K562 (cell line): Measurements from ENCODE around the gene TMEM143. TPM values are rescaled to one million over a fixed set of nuclear protein-coding genes. Genes with fewer than 3 reads are reported as not detected.

Experiments
- ATAC-seq: fragments of 200-7000 bp; cut with Tn5 transposase; 3 replicates; pipeline ENCODE4 v1.9.1; 2020; ENCODE audit warnings: moderate library complexity
- BruUV-seq: library from RNA; stranded (reverse); fragments of 400-500 nt; replicated peaks from 2 replicates; lab custom pipeline; 2021; lab: Mats Ljungman, UMichigan
- CTCF ChIA-PET: fragments of 300-600 bp; formaldehyde crosslinking; extraction: SDS; loops from one replicate; lab custom pipeline; 2021; ENCODE audit warnings: low intra/inter-chr PET ratio; lab: Yijun Ruan, JAX
- POLR2A ChIA-PET: fragments of 300-600, 350-650 bp; sonication (Branson Sonifier 250); formaldehyde crosslinking; extraction: SDS; loops from one replicate; lab custom pipeline; 2021; ENCODE audit warnings: antibody characterized with exemption, inconsistent platforms; lab: Yijun Ruan, JAX
- DNase-seq, 4 experiments: peaks; one replicate each; pipeline versions ENCODE4 v3.0.0 to v3.0.0-alpha.2; 2011 to 2018; ENCODE audit warnings: low spot score in 3 of 4, mixed read lengths in 3 of 4; ENCODE audit errors: extremely low read depth in 1 of 4
- FAIRE-seq: peaks from 2 replicates; lab custom pipeline; 2011; peaks lifted over from hg19 to GRCh38; lab: Jason Lieb, UNC
- H2AFZ ChIP-seq: 2 replicates; pipeline ENCODE4 v1.6.0; 2011; ENCODE audit warnings: low read depth, low read length, control low read depth, inconsistent platforms
- H3K27ac ChIP-seq: fragments of 200-600 bp; 3 replicates; pipeline ENCODE4 v1.8.0; 2011; ENCODE audit warnings: low read depth, mild to moderate bottlenecking, control low read depth, inconsistent platforms, low read length, moderate library complexity, mixed read lengths; ENCODE audit errors: extremely low read depth
- H3K27me3 ChIP-seq, 2 experiments: fragments of 300-600 bp in 1 of 2; 2 replicates in 1 of 2; 3 replicates in 1 of 2; pipeline versions ENCODE4 v1.6.0 to v1.8.0; 2011; ENCODE audit warnings: inconsistent platforms in 2 of 2, low read length in 2 of 2, mild to moderate bottlenecking in 1 of 2, mixed read lengths in 1 of 2, moderate library complexity in 1 of 2; ENCODE audit not compliant: control insufficient read depth in 2 of 2, insufficient read depth in 2 of 2
- H3K36me3 ChIP-seq: fragments of 300-600 bp; 3 replicates; pipeline ENCODE4 v1.8.0; 2011; ENCODE audit warnings: mild to moderate bottlenecking, low read length, inconsistent platforms; ENCODE audit not compliant: control insufficient read depth, insufficient read depth
- H3K4me1 ChIP-seq, 2 experiments: fragments of 200-600 bp in 1 of 2; replicated peaks in 1 of 2; 2 replicates in 1 of 2; 3 replicates in 1 of 2; pipeline versions ENCODE4 v1.5.1 to v1.8.0; 2011; ENCODE audit warnings: inconsistent platforms in 2 of 2, low read length in 2 of 2, mild to moderate bottlenecking in 1 of 2, mixed read lengths in 1 of 2, moderate library complexity in 1 of 2; ENCODE audit not compliant: control insufficient read depth in 2 of 2, insufficient read depth in 2 of 2
- H3K4me2 ChIP-seq: 2 replicates; pipeline ENCODE4 v1.6.1; 2011; ENCODE audit warnings: low read length, control low read depth, inconsistent platforms, mixed read lengths; ENCODE audit not compliant: insufficient read depth
- H3K4me3 ChIP-seq: fragments of 200-600 bp; sonication (generic), shearing (Covaris generic); 2 replicates; pipeline ENCODE4 v1.5.1; 2016; ENCODE audit warnings: control low read depth, inconsistent platforms
- H3K79me2 ChIP-seq: fragments of 200-600 bp; 3 replicates; pipeline ENCODE4 v1.8.0; 2011; ENCODE audit warnings: low read length, inconsistent platforms; ENCODE audit not compliant: control insufficient read depth, insufficient read depth
- H3K9ac ChIP-seq, 2 experiments: 2 replicates each; pipeline versions ENCODE4 v1.6.0 to v1.6.1; 2011; ENCODE audit warnings: low read depth in 2 of 2, low read length in 2 of 2, control low read depth in 1 of 2, inconsistent platforms in 1 of 2, mild to moderate bottlenecking in 1 of 2, mixed read lengths in 1 of 2; ENCODE audit not compliant: insufficient read depth in 1 of 2
- H3K9me1 ChIP-seq: one replicate; pipeline ENCODE4 v1.6.0; 2011; ENCODE audit warnings: inconsistent platforms, mild to moderate bottlenecking, low read length, moderate library complexity; ENCODE audit not compliant: control insufficient read depth, insufficient read depth
- H3K9me3 ChIP-seq: replicated peaks from 2 replicates; pipeline ENCODE4 v1.5.1; 2011; ENCODE audit warnings: low read depth, low read length, inconsistent platforms; ENCODE audit not compliant: control insufficient read depth, insufficient read depth
- H4K20me1 ChIP-seq: replicated peaks from 2 replicates; pipeline ENCODE4 v1.6.1; 2011; ENCODE audit warnings: low read length, inconsistent platforms, mixed read lengths; ENCODE audit not compliant: control insufficient read depth, insufficient read depth
- CREM ChIP-seq: IDR thresholded peaks from 2 replicates; pipeline ENCODE4 v1.6.1; 2014; ENCODE audit warnings: antibody characterized with exemption, low read depth
- HCFC1 ChIP-seq: IDR thresholded peaks from 2 replicates; pipeline ENCODE4 v1.6.1; 2012; ENCODE audit warnings: low read depth, low read length, improper control_type of control experiment
- LARP7 ChIP-seq: fragments of 450-650 bp; IDR thresholded peaks from 2 replicates; pipeline ENCODE4 v1.6.1; 2016
- MAZ ChIP-seq, 2 experiments: fragments of 450-650 bp in 1 of 2; sonication (generic) in 1 of 2; formaldehyde crosslinking; IDR thresholded peaks in 1 of 2; conservative IDR thresholded peaks in 1 of 2; 2 replicates each; pipeline versions ENCODE4 v1.4.0 to v1.5.0; 2020; ENCODE audit warnings: mild to moderate bottlenecking in 1 of 2, missing genetic modification reagents in 1 of 2
- SIX5 ChIP-seq, 2 experiments: IDR thresholded peaks; 2 replicates each; pipeline ENCODE4 v1.6.1; 2011; ENCODE audit warnings: low read length in 2 of 2, borderline replicate concordance in 1 of 2, low read depth in 1 of 2, mild to moderate bottlenecking in 1 of 2, moderate library complexity in 1 of 2; ENCODE audit not compliant: insufficient read depth in 1 of 2
- SMAD2 ChIP-seq: fragments of 150-350 bp; IDR thresholded peaks from 2 replicates; pipeline ENCODE4 v1.6.1; 2014; ENCODE audit warnings: low read depth, mild to moderate bottlenecking, low read length
- TFAP4 ChIP-seq: sonication (generic); formaldehyde crosslinking; IDR thresholded peaks from 2 replicates; pipeline ENCODE4 v1.8.0; 2022; ENCODE audit warnings: missing genetic modification reagents, mild to moderate bottlenecking, moderate library complexity, borderline replicate concordance
- YY1 ChIP-seq, 3 experiments: IDR thresholded peaks; 2 replicates each; pipeline ENCODE4 v1.6.1; 2011; ENCODE audit warnings: low read length in 2 of 3, mild to moderate bottlenecking in 2 of 3, moderate library complexity in 2 of 3, borderline replicate concordance in 1 of 3, control low read depth in 1 of 3, low read depth in 1 of 3; ENCODE audit not compliant: insufficient read depth in 3 of 3, insufficient replicate concordance in 2 of 3, control insufficient read depth in 1 of 3, insufficient read length in 1 of 3; ENCODE audit errors: extremely low read depth in 1 of 3
- ZBTB33 ChIP-seq: sonication (generic); formaldehyde crosslinking; IDR thresholded peaks from 2 replicates; pipeline ENCODE4 v1.8.1; 2023; ENCODE audit warnings: mild to moderate bottlenecking, missing genetic modification reagents
- ZNF143 ChIP-seq: sonication (generic); formaldehyde crosslinking; IDR thresholded peaks from 2 replicates; pipeline ENCODE4 v1.9.0; 2022; ENCODE audit warnings: mild to moderate bottlenecking, missing genetic modification reagents
- ZNF644 ChIP-seq: fragments of 200-800 bp; sonication (Bioruptor generic); IDR thresholded peaks from 2 replicates; pipeline ENCODE4 v1.6.1; 2016; ENCODE audit warnings: low read depth, missing genetic modification characterization, missing compliant biosample characterization
- WGBS: fragments of 100-300 bp; shearing (Covaris generic); methylation state at CpG from one replicate; pipeline ENCODE4 v1.1.6; 2016; ENCODE audit warnings: low coverage, mixed read lengths; ENCODE audit not compliant: insufficient coverage; ENCODE audit errors: missing lambda C conversion rate; 5-methylcytosine and 5-hydroxymethylcytosine counted together
- in situ Hi-C: fragments of 300-500 bp; cut with MboI; formaldehyde crosslinking; loops from 4 replicates; pipeline ENCODE4 v1.15.0; 2018; ENCODE audit warnings: inconsistent platforms, mixed read lengths
- intact Hi-C: fragments of 100-400 bp; cut with micrococcal nuclease; formaldehyde crosslinking; loops from 2 replicates; pipeline ENCODE4 v1.14.2; 2022
- polyA plus RNA-seq, 8 experiments: library from polyadenylated mRNA; depleted of rRNA in 4 of 8; stranded (reverse) in 5 of 8; unstranded in 3 of 8; fragments of >200 nt; fragmentation: Nextera tagmentation in 2 of 8; fragmentation: Illumina TruSeq in 1 of 8; extraction: Ambion mirVana in 2 of 8; extraction: Trizol in 1 of 8; gene quantifications; 2 replicates each; pipeline versions ENCODE4 v1.2.1 to v1.2.3, GENCODE V29; 2011 to 2014; ENCODE audit warnings: inconsistent platforms in 1 of 8, missing spikeins in 1 of 8
- total RNA-seq, 7 experiments: library from RNA; depleted of rRNA in 6 of 7; stranded (reverse); fragments of >200 nt in 6 of 7; fragmentation: Illumina TruSeq in 2 of 7; extraction: Trizol in 2 of 7; gene quantifications; 2 replicates each; pipeline versions ENCODE4 v1.2.1 to v1.2.3, GENCODE V29; 2011 to 2021; ENCODE audit warnings: low replicate concordance in 1 of 7
- TF ChIP-seq, protein P1 (sequence below), 2 experiments: fragments of 450-650 bp; IDR thresholded peaks; 2 replicates each; pipeline ENCODE4 v1.6.1; 2018; ENCODE audit warnings: mild to moderate bottlenecking in 2 of 2, low read depth in 1 of 2; ENCODE audit not compliant: partially characterized antibody in 2 of 2

Gene TMEM143
- total and polyA plus RNA-seq, 9 of the 15 experiments (the other 6 are each of a cell fraction or from before 2014, with no cell fraction given), result 0.66 to 8.8 (median 4.3) TPM

GRCh38 chr19:48344892-48345291 is 18.8 kb downstream of the TMEM143 start:
- H3K27ac ChIP-seq, result no peak overlapping the region
- in situ Hi-C loops (loop anchor here (5.0 kb wide), 1 partner anchor 43 kb away; no protein-coding TSS in a partner anchor), intact Hi-C loops (no loop called here)
- peak overlapping the region; percentile 22; the same call in 1 of the 2 replicates for H2AFZ ChIP-seq
- 79% methylated on average over 6 of the region's 6 CpGs for WGBS
- H3K36me3 ChIP-seq, result peaks cover 4% of the 10 kb centered on the region; the same call in 2 of the 3 replicates
- no TSS peak for BruUV-seq
- no peaks in the 10 kb centered on the region for H3K27me3 ChIP-seq
- POLR2A ChIA-PET, result no interaction called here
- ATAC-seq (peak; percentile 99), FAIRE-seq (peak; percentile 75), DNase-seq (peak; percentile 38 to 63 (median 54))
- no peaks in the 10 kb centered on the region for H3K9me3 ChIP-seq
- TF ChIP-seq MAZ (CRISPR knock-in tag; conservative IDR thresholded peaks at IDR 0.05 in 1 of 2, IDR thresholded peaks at IDR 0.05 in 1 of 2) (peak in 1 of 2 experiments; percentile 44; a peak in 1 of 4 replicates), CREM (0 out of 2 replicates have a peak, but pooled peaks have one; percentile 34), TFAP4 (CRISPR knock-in tag) (peak; percentile 33; the same call in 1 of the 2 replicates), LARP7 (no peak), SIX5 (IDR thresholded peaks at IDR 0.05; ENCODE audit: borderline replicate concordance in 1 of 2, insufficient read depth in 1 of 2, low read depth in 1 of 2, low read length in 2 of 2) (peak; percentile 63 to 77; a peak in 3 of 4 replicates), ZNF644 (tag) (no peak), ZBTB33 (peak; percentile 76; the same call in 1 of the 2 replicates), ZNF143 (CRISPR knock-in tag) (peak; percentile 84), HCFC1 (peak; percentile 89), YY1 (IDR thresholded peaks at IDR 0.05; ENCODE audit: borderline replicate concordance in 1 of 3, control insufficient read depth in 1 of 3, extremely low read depth in 1 of 3, insufficient read depth in 3 of 3, insufficient read length in 1 of 3, insufficient replicate concordance in 2 of 3, low read depth in 1 of 3, low read length in 2 of 3) (peak in 1 of 3 experiments; percentile 69), SMAD2 (no peak)
- TF ChIP-seq, protein P1, sequence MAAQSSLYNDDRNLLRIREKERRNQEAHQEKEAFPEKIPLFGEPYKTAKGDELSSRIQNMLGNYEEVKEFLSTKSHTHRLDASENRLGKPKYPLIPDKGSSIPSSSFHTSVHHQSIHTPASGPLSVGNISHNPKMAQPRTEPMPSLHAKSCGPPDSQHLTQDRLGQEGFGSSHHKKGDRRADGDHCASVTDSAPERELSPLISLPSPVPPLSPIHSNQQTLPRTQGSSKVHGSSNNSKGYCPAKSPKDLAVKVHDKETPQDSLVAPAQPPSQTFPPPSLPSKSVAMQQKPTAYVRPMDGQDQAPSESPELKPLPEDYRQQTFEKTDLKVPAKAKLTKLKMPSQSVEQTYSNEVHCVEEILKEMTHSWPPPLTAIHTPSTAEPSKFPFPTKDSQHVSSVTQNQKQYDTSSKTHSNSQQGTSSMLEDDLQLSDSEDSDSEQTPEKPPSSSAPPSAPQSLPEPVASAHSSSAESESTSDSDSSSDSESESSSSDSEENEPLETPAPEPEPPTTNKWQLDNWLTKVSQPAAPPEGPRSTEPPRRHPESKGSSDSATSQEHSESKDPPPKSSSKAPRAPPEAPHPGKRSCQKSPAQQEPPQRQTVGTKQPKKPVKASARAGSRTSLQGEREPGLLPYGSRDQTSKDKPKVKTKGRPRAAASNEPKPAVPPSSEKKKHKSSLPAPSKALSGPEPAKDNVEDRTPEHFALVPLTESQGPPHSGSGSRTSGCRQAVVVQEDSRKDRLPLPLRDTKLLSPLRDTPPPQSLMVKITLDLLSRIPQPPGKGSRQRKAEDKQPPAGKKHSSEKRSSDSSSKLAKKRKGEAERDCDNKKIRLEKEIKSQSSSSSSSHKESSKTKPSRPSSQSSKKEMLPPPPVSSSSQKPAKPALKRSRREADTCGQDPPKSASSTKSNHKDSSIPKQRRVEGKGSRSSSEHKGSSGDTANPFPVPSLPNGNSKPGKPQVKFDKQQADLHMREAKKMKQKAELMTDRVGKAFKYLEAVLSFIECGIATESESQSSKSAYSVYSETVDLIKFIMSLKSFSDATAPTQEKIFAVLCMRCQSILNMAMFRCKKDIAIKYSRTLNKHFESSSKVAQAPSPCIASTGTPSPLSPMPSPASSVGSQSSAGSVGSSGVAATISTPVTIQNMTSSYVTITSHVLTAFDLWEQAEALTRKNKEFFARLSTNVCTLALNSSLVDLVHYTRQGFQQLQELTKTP (IDR thresholded peaks at IDR 0.05; ENCODE audit: low read depth in 1 of 2, partially characterized antibody in 2 of 2), result peak in 1 of 2 experiments; percentile 93
- no peak overlapping the region for H3K4me2 ChIP-seq
- H3K4me3 ChIP-seq, result no peak overlapping the region
- CTCF ChIA-PET, result no interaction called here
- no peak overlapping the region; a peak in 1 of 4 replicates for H3K9ac ChIP-seq
- peaks cover 0 to 14% of the 10 kb centered on the region in 2 experiments; a peak in 3 of 5 replicates for H3K4me1 ChIP-seq
- H3K79me2 ChIP-seq, result no peaks in the 10 kb centered on the region
- no peaks in the 10 kb centered on the region for H4K20me1 ChIP-seq
- H3K9me1 ChIP-seq, result no peaks in the 10 kb centered on the region
